HG02763 (cell line): Measurements from ENCODE around the gene GDF7.

Source experiments
- ATAC-seq: cut with Tn5 transposase; IDR thresholded peaks from one replicate; pipeline ENCODE4 v1.9.1; 2021; ENCODE audit warnings: mild to moderate bottlenecking, moderate library complexity; ENCODE audit not compliant: unreplicated experiment

GDF7 gene

GRCh38 chr2:20643060-20643459 is 23.9 kb upstream of the GDF7 start:
- no peak for ATAC-seq

GRCh38 chr2:20643826-20644225 is 23.1 kb upstream of the GDF7 start:
- ATAC-seq, result no peak

- ATAC-seq, result no peak
These were observed 21.6 kb upstream of the GDF7 start for GRCh38 chr2:20645301-20645701.

- no peak for ATAC-seq
These were observed 21.2 kb upstream of the GDF7 start for GRCh38 chr2:20645761-20646160.

GRCh38 chr2:20646446-20646845 is 20.5 kb upstream of the GDF7 start:
- ATAC-seq, result no peak

GRCh38 chr2:20647211-20647610 is 19.7 kb upstream of the GDF7 start:
- no peak for ATAC-seq

- no peak for ATAC-seq
These were observed 19.2 kb upstream of the GDF7 start for GRCh38 chr2:20647738-20648137.

GRCh38 chr2:20648206-20648605 is 18.7 kb upstream of the GDF7 start:
- ATAC-seq, result no peak

GRCh38 chr2:20648831-20649230 is 18.1 kb upstream of the GDF7 start:
- no peak for ATAC-seq

- ATAC-seq, result no peak
These were observed 17.4 kb upstream of the GDF7 start for GRCh38 chr2:20649576-20649975.

- no peak for ATAC-seq
These were observed 17.0 kb upstream of the GDF7 start for GRCh38 chr2:20649976-20650375.

GRCh38 chr2:20650393-20650876 is 16.5 kb upstream of the GDF7 start:
- ATAC-seq, result peak; percentile 6

GRCh38 chr2:20650877-20651730 is 15.8 kb upstream of the GDF7 start, which contains the start of gene HS1BP3:
HS1BP3 (minus strand) TSS chr2:20651098; CDS start chr2:20651063, 35 bp downstream.
- ATAC-seq, result peak; percentile 96

GRCh38 chr2:20651731-20652099 is 15.2 kb upstream of the GDF7 start:
- ATAC-seq, result no peak

GRCh38 chr2:20652141-20652540 is 14.8 kb upstream of the GDF7 start:
- ATAC-seq, result no peak

GRCh38 chr2:20652673-20653575 is 14.0 kb upstream of the GDF7 start:
- ATAC-seq, result no peak

- ATAC-seq, result no peak
These were observed 13.0 kb upstream of the GDF7 start for GRCh38 chr2:20653695-20654534.

- no peak for ATAC-seq
These were observed 12.5 kb upstream of the GDF7 start for GRCh38 chr2:20654535-20654813.

- no peak for ATAC-seq
These were observed 10.4 kb upstream of the GDF7 start for GRCh38 chr2:20656561-20656960.

GRCh38 chr2:20657522-20658235 is 9.3 kb upstream of the GDF7 start:
- no peak for ATAC-seq
